Astrocyte of the spinal cord (primary cell): Measurements from ENCODE around the gene CLDND2.
"Not testable (repeated sequence)": the region's sequence is repeated elsewhere in the genome, so short reads cannot be mapped to it uniquely, and the experiment has no call there.

Experiments used
- DNase-seq: peaks from one replicate; pipeline ENCODE4 v3.0.0; 2011; ENCODE audit warnings: low read depth, low spot score
- H3K4me3 ChIP-seq: 2 replicates; pipeline ENCODE4 v1.5.1; 2011; ENCODE audit warnings: low read depth, mild to moderate bottlenecking, low read length, moderate library complexity
- CTCF ChIP-seq: IDR thresholded peaks from 2 replicates; pipeline ENCODE4 v1.5.1; 2012; ENCODE audit warnings: low read depth, mild to moderate bottlenecking, low read length, inconsistent platforms
- in situ Hi-C: cut with HindIII; loops from 2 replicates; pipeline ENCODE4 v1.10.0; 2017; ENCODE audit warnings: low sequenced_read_pairs

CLDND2 gene

GRCh38 chr19:51368366-51369282 lies at the start of gene CLDND2:
CLDND2 (minus strand) TSS chr19:51369003; CDS start chr19:51368577, 426 bp downstream.
- peak within 1 kb of the TSS; percentile 85 for H3K4me3 ChIP-seq
- DNase-seq, result no peak
- no peak for TF ChIP-seq CTCF
- in situ Hi-C loops, result no loop called here

- H3K4me3 ChIP-seq, result no peak overlapping the region
- in situ Hi-C loops, result no loop called here
- no peak for TF ChIP-seq CTCF
- no peak for DNase-seq
Observed at GRCh38 chr19:51417810-51418157, 49.0 kb upstream of the CLDND2 start.

GRCh38 chr19:51417107-51417809 lies 48.5 kb upstream of the CLDND2 start, which contains the start of gene SIGLEC10:
SIGLEC10 (minus strand) TSS chr19:51417642; CDS start chr19:51417581, 61 bp downstream.
- no peak for DNase-seq
- TF ChIP-seq CTCF, result no peak
- no peak within 1 kb of the TSS for H3K4me3 ChIP-seq
- in situ Hi-C loops, result no loop called here

- H3K4me3 ChIP-seq, DNase-seq, in situ Hi-C loops: not testable (repeated sequence)
Observed at GRCh38 chr19:51416422-51416821, 47.6 kb upstream of the CLDND2 start.

GRCh38 chr19:51415187-51415586 lies 46.4 kb upstream of the CLDND2 start:
- no peak for TF ChIP-seq CTCF

GRCh38 chr19:51410950-51411748 lies 42.3 kb upstream of the CLDND2 start:
- DNase-seq, result no peak
- TF ChIP-seq CTCF, result no peak
- no peak overlapping the region for H3K4me3 ChIP-seq
- in situ Hi-C loops, result no loop called here

More at GRCh38 chr19:51415187-51415586, 46.4 kb upstream of the CLDND2 start:
- H3K4me3 ChIP-seq, result no peak overlapping the region
- no peak for DNase-seq
- in situ Hi-C loops, result no loop called here
